T-cell (primary cell): ENCODE measurements around the gene PAAF1. TPM values are rescaled to one million over a fixed set of nuclear protein-coding genes. Genes with fewer than 3 reads are reported as not detected.
A peak's percentile ranks its signal among the peaks of the same experiment; 100 is the strongest.

Experiments
- ATAC-seq, 4 experiments: fragments of 200-7000 bp in 3 of 4; fragments of 150-1000 bp in 1 of 4; cut with Tn5 transposase; replicated peaks in 1 of 4; 1 replicate in 3 of 4; 2 replicates in 1 of 4; pipeline ENCODE4 v1.10.0; 2021; ENCODE audit warnings: moderate library complexity in 3 of 4, mild to moderate bottlenecking in 2 of 4, moderate number of reproducible peaks in 1 of 4
- CTCF ChIA-PET, 2 donors: fragments of 300-600 bp; sonication (Branson Sonifier 250); formaldehyde crosslinking; loops; one replicate each; lab custom pipeline; 2022; ENCODE audit warnings: antibody characterized with exemption in 2 of 2; lab: Charles Lee
- POLR2A ChIA-PET, 2 donors: fragments of 300-600 bp; sonication (Branson Sonifier 250); formaldehyde crosslinking; loops; one replicate each; lab custom pipeline; 2022; ENCODE audit warnings: antibody characterized with exemption in 2 of 2; lab: Charles Lee
- DNase-seq, 35 experiments: peaks; one replicate each; pipeline versions ENCODE4 v3.0.0 to v3.0.0-alpha.2; 2013 to 2023
- H3K27ac ChIP-seq: one replicate; pipeline ENCODE4 v1.5.1; 2013; ENCODE audit warnings: low read length
- H3K27me3 ChIP-seq, 2 experiments: replicated peaks in 1 of 2; 1 replicate in 1 of 2; 2 replicates in 1 of 2; pipeline versions ENCODE4 v1.6.1 to v1.7.0; 2013; ENCODE audit warnings: low read length in 1 of 2, mixed read lengths in 1 of 2; ENCODE audit not compliant: control insufficient read depth in 2 of 2, insufficient read depth in 2 of 2; ENCODE audit errors: extremely low read depth in 1 of 2
- H3K36me3 ChIP-seq, 2 donors: 1 replicate in 1 of 2; 2 replicates in 1 of 2; pipeline versions ENCODE4 v1.6.1 to v1.7.0; 2013; ENCODE audit warnings: low read length in 1 of 2; ENCODE audit not compliant: control insufficient read depth in 2 of 2, insufficient read depth in 1 of 2; ENCODE audit errors: extremely low read depth in 1 of 2
- H3K4me1 ChIP-seq, 2 experiments: 1 replicate in 1 of 2; 2 replicates in 1 of 2; pipeline versions ENCODE4 v1.6.1 to v1.7.0; 2013; ENCODE audit warnings: low read length in 2 of 2, mixed read lengths in 1 of 2; ENCODE audit not compliant: insufficient read depth in 2 of 2, control insufficient read depth in 1 of 2; ENCODE audit errors: extremely low read depth in 1 of 2
- H3K4me3 ChIP-seq, 2 donors: 1 replicate in 1 of 2; 2 replicates in 1 of 2; pipeline versions ENCODE4 v1.5.1 to v1.7.0; 2013; ENCODE audit warnings: mild to moderate bottlenecking in 2 of 2, low read length in 1 of 2, moderate library complexity in 1 of 2; ENCODE audit not compliant: control insufficient read depth in 1 of 2; ENCODE audit errors: extremely low read depth in 1 of 2
- H3K9me3 ChIP-seq: 2 replicates; pipeline ENCODE4 v1.7.0; 2013
- H3K27ac Mint-ChIP-seq, 2 donors: one replicate each; pipeline ENCODE4 v1.8.0; 2020 to 2021; ENCODE audit warnings: mild to moderate bottlenecking in 2 of 2, mixed read lengths in 2 of 2
- H3K27me3 Mint-ChIP-seq, 2 donors: one replicate each; pipeline ENCODE4 v1.8.0; 2021 to 2022; ENCODE audit warnings: mixed read lengths in 2 of 2
- H3K36me3 Mint-ChIP-seq: one replicate; pipeline ENCODE4 v1.8.0; 2021; ENCODE audit warnings: mixed read lengths
- H3K4me1 Mint-ChIP-seq, 3 donors: one replicate each; pipeline ENCODE4 v1.8.0; 2020 to 2022; ENCODE audit warnings: mixed read lengths in 3 of 3, mild to moderate bottlenecking in 1 of 3
- H3K4me3 Mint-ChIP-seq, 3 donors: one replicate each; pipeline ENCODE4 v1.8.0; 2020 to 2022; ENCODE audit warnings: mild to moderate bottlenecking in 3 of 3, mixed read lengths in 3 of 3, moderate library complexity in 3 of 3
- H3K9me3 Mint-ChIP-seq, 3 donors: one replicate each; pipeline ENCODE4 v1.8.0; 2020 to 2022; ENCODE audit warnings: mixed read lengths in 3 of 3
- WGBS: methylation state at CpG from one replicate; pipeline ENCODE4 v1.1.5; 2013; ENCODE audit warnings: missing lambda C conversion rate; ENCODE audit not compliant: insufficient coverage; 5-methylcytosine and 5-hydroxymethylcytosine counted together
- total RNA-seq, 35 experiments: library from RNA in 6 of 35; stranded (reverse) in 6 of 35; fragments of 120-200 nt in 1 of 35; gene quantifications; one replicate each; pipeline versions ENCODE4 v1.2.1 to v1.2.4 and lab custom pipeline; 2013 to 2026

PAAF1 gene
- total RNA-seq, 5 donors from 2014 or later (not counting 1 experiment from before 2014, with no cell fraction given) = 11.4 to 16.8 (median 14.9) TPM

- Mint-ChIP-seq H3K4me1 (no peaks in the 10 kb centered on the region), H3K27me3 (peaks cover 6 to 8% of the 10 kb centered on the region in 2 donors), H3K9me3 (no peaks in the 10 kb centered on the region), H3K36me3 (no peaks in the 10 kb centered on the region), H3K4me3 (no peak within 1 kb of the TSS), H3K27ac (no peak within 1 kb of the TSS)
- Histone ChIP-seq H3K9me3 (no peaks in the 10 kb centered on the region), H3K27ac (no peak within 1 kb of the TSS), H3K4me3 (no peak within 1 kb of the TSS), H3K36me3 (no peaks in the 10 kb centered on the region), H3K27me3 (peaks cover 0 to 5% of the 10 kb centered on the region in 2 experiments), H3K4me1 (no peaks in the 10 kb centered on the region)
- peak in 2 of 4 experiments; percentile 38 to 66 for ATAC-seq
- POLR2A ChIA-PET = no interaction called here
- CTCF ChIA-PET = no interaction called here
- DNase-seq = peak in 6 of 35 experiments; percentile 8 to 36 (median 28)
- 92% methylated on average over 8 of the region's 12 CpGs for WGBS
Observed at GRCh38 chr11:73950869-73951710, 74.3 kb downstream of the PAAF1 start, which contains the start of gene DNAJB13. TSS of gene DNAJB13 (plus strand) at chr11:73951026. CDS start at chr11:73951070, 44 bp downstream.

- ChIA-PET CTCF (no interaction called here), POLR2A (no interaction called here)
- Histone ChIP-seq H3K9me3 (no peaks in the 10 kb centered on the region), H3K27ac (no peak overlapping the region), H3K4me1 (no peaks in the 10 kb centered on the region), H3K36me3 (no peaks in the 10 kb centered on the region), H3K27me3 (peaks cover 0 to 7% of the 10 kb centered on the region in 2 experiments), H3K4me3 (no peak overlapping the region)
- no peak for DNase-seq
- no peaks in the 10 kb centered on the region for H3K4me1 Mint-ChIP-seq
- no peak overlapping the region for H3K4me3 Mint-ChIP-seq
- ATAC-seq = no peak
- no peaks in the 10 kb centered on the region for H3K9me3 Mint-ChIP-seq
- no peak overlapping the region for H3K27ac Mint-ChIP-seq
- H3K36me3 Mint-ChIP-seq = no peaks in the 10 kb centered on the region
- WGBS = no CpG with 5 or more reads among the region's 7 CpGs
- H3K27me3 Mint-ChIP-seq = peaks cover 6 to 11% of the 10 kb centered on the region in 2 donors
Observed at GRCh38 chr11:73951797-73952196, 75.0 kb downstream of the PAAF1 start.

GRCh38 chr11:73956876-73957653 is 80.3 kb downstream of the PAAF1 start:
- CTCF ChIA-PET = interaction anchor here in 1 of 2 donors (0.6 kb wide), 1 partner anchor 537 kb away, joined by 3 read pairs; no protein-coding TSS in a partner anchor

GRCh38 chr11:73957654-73958361 is 81.0 kb downstream of the PAAF1 start:
- H3K4me1 Mint-ChIP-seq = peaks cover 5 to 6% (median 5%) of the 10 kb centered on the region in 3 donors
- H3K4me3 ChIP-seq = no peak overlapping the region
- peak; percentile 23 to 63 (median 46) for ATAC-seq
- peaks cover 0 to 4% of the 10 kb centered on the region in 2 experiments for H3K4me1 ChIP-seq
- no peaks in the 10 kb centered on the region for H3K36me3 ChIP-seq
- peaks cover 0 to 24% of the 10 kb centered on the region in 2 experiments for H3K27me3 ChIP-seq
- no peak for DNase-seq
- peaks cover 11 to 13% of the 10 kb centered on the region in 2 donors for H3K27me3 Mint-ChIP-seq
- H3K27ac Mint-ChIP-seq = no peak overlapping the region
- H3K36me3 Mint-ChIP-seq = no peaks in the 10 kb centered on the region
- H3K4me3 Mint-ChIP-seq = peak overlapping the region in 2 of 3 donors; percentile 34 to 54
- H3K27ac ChIP-seq = no peak overlapping the region
- H3K9me3 ChIP-seq = no peaks in the 10 kb centered on the region
- no peaks in the 10 kb centered on the region for H3K9me3 Mint-ChIP-seq
- ChIA-PET CTCF (interaction anchor here in 1 of 2 donors (0.6 kb wide), 1 partner anchor 536 kb away, joined by 3 read pairs; no protein-coding TSS in a partner anchor), POLR2A (no interaction called here)
- WGBS = 62% methylated on average over 19 of the region's 25 CpGs

More at GRCh38 chr11:73956876-73957653, 80.3 kb downstream of the PAAF1 start:
- peaks cover 11 to 13% of the 10 kb centered on the region in 2 donors for H3K27me3 Mint-ChIP-seq
- Histone ChIP-seq H3K36me3 (no peaks in the 10 kb centered on the region), H3K4me1 (peaks cover 0 to 4% of the 10 kb centered on the region in 2 experiments), H3K4me3 (no peak overlapping the region), H3K27me3 (peaks cover 0 to 24% of the 10 kb centered on the region in 2 experiments), H3K9me3 (no peaks in the 10 kb centered on the region), H3K27ac (no peak overlapping the region)
- WGBS = 52% methylated on average over 11 of the region's 29 CpGs
- no peaks in the 10 kb centered on the region for H3K36me3 Mint-ChIP-seq
- peak overlapping the region in 2 of 3 donors; percentile 34 to 54 for H3K4me3 Mint-ChIP-seq
- ATAC-seq (peak in 2 of 4 experiments; percentile 19 to 24), DNase-seq (no peak)
- peaks cover 5 to 6% (median 5%) of the 10 kb centered on the region in 3 donors for H3K4me1 Mint-ChIP-seq
- POLR2A ChIA-PET = no interaction called here
- no peak overlapping the region for H3K27ac Mint-ChIP-seq
- no peaks in the 10 kb centered on the region for H3K9me3 Mint-ChIP-seq

GRCh38 chr11:73958521-73959141 is 81.8 kb downstream of the PAAF1 start:
- WGBS = 89% methylated on average over 12 of the region's 18 CpGs

More at GRCh38 chr11:73958521-73959141, 81.8 kb downstream of the PAAF1 start:
- no peak overlapping the region for H3K27ac ChIP-seq
- DNase-seq (no peak), ATAC-seq (no peak)
- no peak overlapping the region for H3K4me3 ChIP-seq
- H3K27me3 ChIP-seq = peaks cover 0 to 27% of the 10 kb centered on the region in 2 experiments
- peaks cover 5 to 6% (median 5%) of the 10 kb centered on the region in 3 donors for H3K4me1 Mint-ChIP-seq
- no peaks in the 10 kb centered on the region for H3K9me3 Mint-ChIP-seq
- no peaks in the 10 kb centered on the region for H3K36me3 Mint-ChIP-seq
- H3K4me1 ChIP-seq = peaks cover 0 to 4% of the 10 kb centered on the region in 2 experiments
- ChIA-PET POLR2A (no interaction called here), CTCF (no interaction called here)
- H3K27me3 Mint-ChIP-seq = peaks cover 11 to 13% of the 10 kb centered on the region in 2 donors
- H3K36me3 ChIP-seq = no peaks in the 10 kb centered on the region
- H3K27ac Mint-ChIP-seq = no peak overlapping the region
- H3K4me3 Mint-ChIP-seq = no peak overlapping the region
- H3K9me3 ChIP-seq = no peaks in the 10 kb centered on the region
